SK-N-SH (cell line): ENCODE measurements around the gene TACC2. TPM values are rescaled to one million over a fixed set of nuclear protein-coding genes. Genes with fewer than 3 reads are reported as not detected.

Experiments used
- CTCF ChIA-PET: fragments of 300-600, 350-600 bp; formaldehyde crosslinking; extraction: SDS; loops from one replicate; lab custom pipeline; 2021; lab: Yijun Ruan, JAX
- POLR2A ChIA-PET: fragments of 350-600 bp; sonication (Branson Sonifier 250); formaldehyde crosslinking; extraction: SDS; loops from one replicate; lab custom pipeline; 2020; ENCODE audit warnings: antibody characterized with exemption, inconsistent platforms; lab: Yijun Ruan, JAX
- DNase-seq: peaks from one replicate; pipeline ENCODE4 v3.0.0; 2012
- H2AFZ ChIP-seq: fragments of 200-600 bp; sonication (generic); 2 replicates; pipeline ENCODE4 v1.8.1; 2016; ENCODE audit warnings: antibody characterized with exemption, mild to moderate bottlenecking, low read depth
- H3F3A ChIP-seq: fragments of 200-600 bp; sonication (generic); replicated peaks from 2 replicates; pipeline ENCODE3; 2016; ENCODE audit warnings: antibody characterized with exemption, mild to moderate bottlenecking; ENCODE audit not compliant: insufficient read depth
- H3K27ac ChIP-seq, 2 experiments: fragments of 200-500 bp in 1 of 2; fragments of 200-600 bp in 1 of 2; sonication (Bioruptor generic) in 1 of 2; sonication (generic), shearing (Covaris generic) in 1 of 2; 2 replicates each; pipeline versions ENCODE4 v1.5.1 to v1.6.1; 2014 to 2016; ENCODE audit warnings: low read depth in 2 of 2, inconsistent platforms in 1 of 2, low read length in 1 of 2, mild to moderate bottlenecking in 1 of 2, mixed read lengths in 1 of 2
- H3K27me3 ChIP-seq: fragments of 200-600 bp; sonication (generic), shearing (Covaris generic); 2 replicates; pipeline ENCODE4 v1.6.1; 2016; ENCODE audit warnings: mixed run types; ENCODE audit not compliant: insufficient read depth
- H3K36me3 ChIP-seq, 2 experiments: fragments of 200-500 bp in 1 of 2; fragments of 200-600 bp in 1 of 2; sonication (Bioruptor generic) in 1 of 2; sonication (generic) in 1 of 2; replicated peaks in 1 of 2; 2 replicates each; pipeline versions ENCODE3 to v1.5.1; 2014 to 2016; ENCODE audit warnings: low read length in 1 of 2, mild to moderate bottlenecking in 1 of 2; ENCODE audit not compliant: insufficient read depth in 2 of 2, control insufficient read depth in 1 of 2
- H3K4me1 ChIP-seq, 2 experiments: fragments of 200-500 bp in 1 of 2; fragments of 200-600 bp in 1 of 2; sonication (Bioruptor generic) in 1 of 2; sonication (generic), shearing (Covaris generic) in 1 of 2; 2 replicates each; pipeline versions ENCODE4 v1.5.1 to v1.6.1; 2014 to 2016; ENCODE audit warnings: low read depth in 1 of 2, low read length in 1 of 2, mixed run types in 1 of 2; ENCODE audit not compliant: insufficient read depth in 2 of 2, control insufficient read depth in 1 of 2
- H3K4me2 ChIP-seq: fragments of 200-600 bp; sonication (generic), shearing (Covaris generic); 2 replicates; pipeline ENCODE4 v1.6.1; 2017; ENCODE audit warnings: mixed run types
- H3K4me3 ChIP-seq, 2 experiments: fragments of 200-500 bp in 1 of 2; fragments of 200-600 bp in 1 of 2; sonication (Bioruptor generic) in 1 of 2; sonication (generic), shearing (Covaris generic) in 1 of 2; 2 replicates each; pipeline versions ENCODE4 v1.5.1 to v1.8.1; 2014 to 2016; ENCODE audit warnings: low read depth in 2 of 2, inconsistent platforms in 1 of 2, low read length in 1 of 2, mild to moderate bottlenecking in 1 of 2, mixed read lengths in 1 of 2, moderate library complexity in 1 of 2
- H3K79me2 ChIP-seq: fragments of 200-600 bp; sonication (generic); 2 replicates; pipeline ENCODE4 v1.8.1; 2017; ENCODE audit warnings: mild to moderate bottlenecking; ENCODE audit not compliant: insufficient read depth
- H3K9ac ChIP-seq: fragments of 200-600 bp; sonication (generic); 2 replicates; pipeline ENCODE4 v1.6.1; 2017; ENCODE audit warnings: mixed run types
- H3K9me2 ChIP-seq: fragments of 200-600 bp; sonication (generic); 2 replicates; pipeline ENCODE4 v1.6.1; 2017; ENCODE audit warnings: mixed run types
- H3K9me3 ChIP-seq: fragments of 200-600 bp; sonication (generic); 2 replicates; pipeline ENCODE4 v1.6.1; 2017; ENCODE audit warnings: mixed run types, mild to moderate bottlenecking, moderate library complexity
- H4K20me1 ChIP-seq: fragments of 200-600 bp; sonication (generic); 2 replicates; pipeline ENCODE4 v1.6.1; 2017; ENCODE audit warnings: mild to moderate bottlenecking, mixed run types; ENCODE audit not compliant: insufficient read depth
- CTCF ChIP-seq: fragments of 200-600 bp; sonication (generic); IDR thresholded peaks from 2 replicates; pipeline ENCODE4 v1.6.1; 2017; ENCODE audit warnings: antibody characterized with exemption, mild to moderate bottlenecking, moderate library complexity
- ELF1 ChIP-seq: IDR thresholded peaks from 2 replicates; pipeline ENCODE4 v1.4.0; 2012
- EZH2phosphoT487 ChIP-seq: fragments of 200-600 bp; sonication (generic); IDR thresholded peaks from 2 replicates; pipeline ENCODE4 v1.6.1; 2017; ENCODE audit warnings: low read depth, mixed run types, mild to moderate bottlenecking, antibody characterized with exemption, moderate library complexity, borderline replicate concordance
- FOXM1 ChIP-seq: IDR thresholded peaks from 2 replicates; pipeline ENCODE4 v1.4.0; 2012; ENCODE audit warnings: low read depth, mild to moderate bottlenecking
- GATA2 ChIP-seq: sonication (generic); formaldehyde crosslinking; IDR thresholded peaks from 2 replicates; pipeline ENCODE4 v1.5.0; 2020; ENCODE audit warnings: mild to moderate bottlenecking, missing genetic modification reagents
- JUND ChIP-seq: IDR thresholded peaks from 2 replicates; pipeline ENCODE4 v1.4.0; 2012
- MEF2A ChIP-seq: IDR thresholded peaks from 2 replicates; pipeline ENCODE4 v1.4.0; 2012; ENCODE audit warnings: low read depth, borderline replicate concordance
- NRF1 ChIP-seq: IDR thresholded peaks from 2 replicates; pipeline ENCODE4 v1.6.1; 2012; ENCODE audit warnings: low read depth, mild to moderate bottlenecking, low read length
- POLR2AphosphoS5 ChIP-seq: IDR thresholded peaks from 2 replicates; pipeline ENCODE4 v1.6.1; 2012; ENCODE audit warnings: low read depth, low read length
- RAD21 ChIP-seq: IDR thresholded peaks from 2 replicates; pipeline ENCODE4 v1.6.1; 2012; ENCODE audit warnings: mild to moderate bottlenecking, low read length
- RFX5 ChIP-seq: IDR thresholded peaks from 2 replicates; pipeline ENCODE4 v1.6.1; 2012; ENCODE audit warnings: mild to moderate bottlenecking, improper control_type of control experiment, low read length
- SIN3A ChIP-seq: IDR thresholded peaks from 2 replicates; pipeline ENCODE4 v1.6.1; 2012; ENCODE audit warnings: low read depth, mild to moderate bottlenecking, low read length, moderate library complexity, borderline replicate concordance
- TAF1 ChIP-seq: IDR thresholded peaks from 2 replicates; pipeline ENCODE4 v1.6.1; 2012; ENCODE audit warnings: low read depth, mild to moderate bottlenecking, low read length, moderate library complexity, borderline replicate concordance
- TCF12 ChIP-seq: IDR thresholded peaks from 2 replicates; pipeline ENCODE4 v1.4.0; 2012
- TEAD4 ChIP-seq: IDR thresholded peaks from 2 replicates; pipeline ENCODE4 v1.4.0; 2012; ENCODE audit warnings: mild to moderate bottlenecking, borderline replicate concordance; ENCODE audit not compliant: insufficient read depth
- USF2 ChIP-seq: fragments of 150-350 bp; IDR thresholded peaks from 2 replicates; pipeline ENCODE4 v1.6.1; 2017; ENCODE audit warnings: antibody characterized with exemption, low read length, low read depth, borderline replicate concordance
- WGBS: methylation state at CpG from one replicate; pipeline ENCODE4 v1.1.6; 2017; ENCODE audit warnings: low lambda C conversion rate; 5-methylcytosine and 5-hydroxymethylcytosine counted together
- polyA plus RNA-seq, 3 experiments: library from polyadenylated mRNA; depleted of rRNA; stranded (reverse); fragments of >200 nt; gene quantifications; 2 replicates each; pipeline ENCODE4 v1.2.3, GENCODE V29; 2012
- TF ChIP-seq, protein P1 (sequence below): fragments of 150-350 bp; IDR thresholded peaks from 2 replicates; pipeline ENCODE4 v1.6.1; 2016; ENCODE audit warnings: mild to moderate bottlenecking, low read depth, low read length
- TF ChIP-seq, protein P2 (sequence below): IDR thresholded peaks from 2 replicates; pipeline ENCODE4 v1.4.0; 2012; ENCODE audit warnings: low read depth
- TF ChIP-seq, protein P3 (sequence below): IDR thresholded peaks from 2 replicates; pipeline ENCODE4 v1.4.0; 2012; ENCODE audit warnings: low read depth, borderline replicate concordance

TACC2 gene
- polyA plus RNA-seq, 1 of the 3 experiments (the other 2 are of a cell fraction) = 8.8 TPM

DNA sequence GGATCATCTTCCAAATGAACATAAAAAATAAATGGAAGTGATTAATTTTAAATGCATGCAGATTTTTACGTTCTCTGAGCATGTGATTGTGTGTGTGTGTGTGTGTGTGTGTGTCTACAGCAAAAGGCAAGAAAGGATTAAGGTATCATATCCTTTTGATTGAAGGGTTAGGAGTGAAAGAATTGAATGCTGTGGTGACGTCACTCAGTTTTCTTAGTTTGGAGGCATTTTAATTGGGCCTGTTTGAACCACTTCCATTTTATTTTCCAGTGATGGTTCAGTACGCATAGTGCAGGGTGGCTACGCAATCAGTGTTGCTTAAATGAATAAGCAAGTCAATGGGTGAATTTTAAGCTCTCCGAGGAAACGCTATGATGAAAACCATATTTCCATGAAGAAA, 31.3 kb downstream of the TACC2 start:
- no peaks in the 10 kb centered on the region for H4K20me1 ChIP-seq
- no peaks in the 10 kb centered on the region; the same call in 1 of the 2 replicates for H3K27me3 ChIP-seq
- H2AFZ ChIP-seq = no peak overlapping the region
- no peak overlapping the region for H3K27ac ChIP-seq
- no peaks in the 10 kb centered on the region for H3K9me2 ChIP-seq
- no peak overlapping the region for H3K9ac ChIP-seq
- no peak for DNase-seq
- ChIA-PET CTCF (interaction anchor here (1.2 kb wide), 1 partner anchor 46 kb away, joined by 3 read pairs; the partner anchor contains the start of gene NSMCE4A), POLR2A (no interaction called here)
- TF ChIP-seq EZH2phosphoT487 (no peak), TEAD4 (no peak), MEF2A (no peak), JUND (no peak), RAD21 (no peak), TCF12 (no peak), CTCF (no peak), TAF1 (no peak), FOXM1 (no peak), POLR2AphosphoS5 (no peak)
- TF ChIP-seq, protein P1, sequence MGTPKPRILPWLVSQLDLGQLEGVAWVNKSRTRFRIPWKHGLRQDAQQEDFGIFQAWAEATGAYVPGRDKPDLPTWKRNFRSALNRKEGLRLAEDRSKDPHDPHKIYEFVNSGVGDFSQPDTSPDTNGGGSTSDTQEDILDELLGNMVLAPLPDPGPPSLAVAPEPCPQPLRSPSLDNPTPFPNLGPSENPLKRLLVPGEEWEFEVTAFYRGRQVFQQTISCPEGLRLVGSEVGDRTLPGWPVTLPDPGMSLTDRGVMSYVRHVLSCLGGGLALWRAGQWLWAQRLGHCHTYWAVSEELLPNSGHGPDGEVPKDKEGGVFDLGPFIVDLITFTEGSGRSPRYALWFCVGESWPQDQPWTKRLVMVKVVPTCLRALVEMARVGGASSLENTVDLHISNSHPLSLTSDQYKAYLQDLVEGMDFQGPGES = no peak
- TF ChIP-seq, protein P2, sequence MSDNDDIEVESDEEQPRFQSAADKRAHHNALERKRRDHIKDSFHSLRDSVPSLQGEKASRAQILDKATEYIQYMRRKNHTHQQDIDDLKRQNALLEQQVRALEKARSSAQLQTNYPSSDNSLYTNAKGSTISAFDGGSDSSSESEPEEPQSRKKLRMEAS = no peak
- TF ChIP-seq, protein P3, sequence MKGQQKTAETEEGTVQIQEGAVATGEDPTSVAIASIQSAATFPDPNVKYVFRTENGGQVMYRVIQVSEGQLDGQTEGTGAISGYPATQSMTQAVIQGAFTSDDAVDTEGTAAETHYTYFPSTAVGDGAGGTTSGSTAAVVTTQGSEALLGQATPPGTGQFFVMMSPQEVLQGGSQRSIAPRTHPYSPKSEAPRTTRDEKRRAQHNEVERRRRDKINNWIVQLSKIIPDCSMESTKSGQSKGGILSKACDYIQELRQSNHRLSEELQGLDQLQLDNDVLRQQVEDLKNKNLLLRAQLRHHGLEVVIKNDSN = no peak
- no peaks in the 10 kb centered on the region for H3F3A ChIP-seq
- no peaks in the 10 kb centered on the region for H3K36me3 ChIP-seq
- 88% methylated on average over 6 of the region's 6 CpGs for WGBS
- peaks cover 0 to 6% of the 10 kb centered on the region in 2 experiments; a peak in 1 of 4 replicates for H3K4me1 ChIP-seq
- no peak overlapping the region for H3K4me2 ChIP-seq
- H3K4me3 ChIP-seq = no peak overlapping the region
- H3K79me2 ChIP-seq = no peaks in the 10 kb centered on the region
- no peaks in the 10 kb centered on the region for H3K9me3 ChIP-seq

DNA sequence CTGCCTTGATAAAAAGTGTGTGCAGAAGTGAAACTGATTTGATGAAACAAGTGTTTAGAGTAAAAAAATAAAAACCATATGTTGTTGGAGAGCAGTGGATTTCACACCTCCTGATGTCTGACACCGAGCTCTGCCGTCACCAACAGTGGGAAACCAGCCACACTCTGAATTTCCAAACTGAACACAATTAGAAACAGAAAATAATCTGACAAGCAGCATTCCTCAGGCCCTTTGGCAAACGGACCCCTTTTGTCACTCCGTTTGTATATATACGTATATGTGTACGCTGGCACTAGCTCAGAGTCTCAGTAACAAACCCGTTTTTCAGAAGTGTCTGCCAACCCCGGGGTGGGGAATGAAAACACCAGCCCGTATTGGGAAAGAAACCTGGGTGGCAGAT, 32.4 kb downstream of the TACC2 start:
- H3K9me3 ChIP-seq = no peaks in the 10 kb centered on the region
- H3K4me3 ChIP-seq = no peak overlapping the region
- TF ChIP-seq EZH2phosphoT487 = no peak
- TF ChIP-seq SIN3A = no peak
- no peak for TF ChIP-seq RFX5
- no peak for TF ChIP-seq ELF1
- TF ChIP-seq USF2 = no peak
- TF ChIP-seq RAD21 = no peak
- TF ChIP-seq NRF1 = no peak
- TF ChIP-seq GATA2 (CRISPR knock-in tag) = no peak
- no peak for TF ChIP-seq CTCF
- no peak overlapping the region for H3K9ac ChIP-seq
- no peaks in the 10 kb centered on the region; the same call in 1 of the 2 replicates for H3K27me3 ChIP-seq
- POLR2A ChIA-PET = interaction anchor here (0.6 kb wide), 1 partner anchor 69 kb away, joined by 4 read pairs; no protein-coding TSS in a partner anchor
- no peaks in the 10 kb centered on the region for H3K79me2 ChIP-seq
- CTCF ChIA-PET = no interaction called here
- no peaks in the 10 kb centered on the region for H3K9me2 ChIP-seq
- H3F3A ChIP-seq = no peaks in the 10 kb centered on the region
- no peaks in the 10 kb centered on the region for H4K20me1 ChIP-seq
- no peak overlapping the region for H3K27ac ChIP-seq
- WGBS = 53% methylated on average over 9 of the region's 9 CpGs
- no peak for DNase-seq
- no peak overlapping the region for H3K4me2 ChIP-seq
- peaks cover 0 to 6% of the 10 kb centered on the region in 2 experiments; a peak in 1 of 4 replicates for H3K4me1 ChIP-seq
- H3K36me3 ChIP-seq = no peaks in the 10 kb centered on the region
- H2AFZ ChIP-seq = no peak overlapping the region
